HEK293T (cell line): Measurements from ENCODE around the gene MYOF.

ENCODE experiments used
- CTCF ChIA-PET: fragments of 350-600 bp; formaldehyde crosslinking; extraction: SDS; loops from one replicate; lab custom pipeline; 2021; ENCODE audit warnings: antibody characterized with exemption, inconsistent platforms; lab: Yijun Ruan, JAX
- POLR2A ChIA-PET: fragments of 350-600 bp; formaldehyde crosslinking; extraction: SDS; loops from one replicate; lab custom pipeline; 2020; ENCODE audit warnings: antibody characterized with exemption, inconsistent platforms; lab: Yijun Ruan, JAX
- DNase-seq: peaks from one replicate; pipeline ENCODE4 v3.0.0; 2012; ENCODE audit warnings: mixed read lengths; ENCODE audit errors: extremely low spot score
- ARNT ChIP-seq: fragments of 450-650 bp; IDR thresholded peaks from 2 replicates; pipeline ENCODE4 v1.6.1; 2017; ENCODE audit warnings: mild to moderate bottlenecking
- BHLHE40 ChIP-seq: fragments of 450-650 bp; IDR thresholded peaks from 2 replicates; pipeline ENCODE4 v1.6.1; 2016; ENCODE audit warnings: mild to moderate bottlenecking, moderate library complexity, borderline replicate concordance
- CTBP1 ChIP-seq: fragments of 450-650 bp; IDR thresholded peaks from 2 replicates; pipeline ENCODE4 v1.6.1; 2016; ENCODE audit warnings: borderline replicate concordance
- ELF4 ChIP-seq: fragments of 450-650 bp; IDR thresholded peaks from 2 replicates; pipeline ENCODE4 v1.6.1; 2017; ENCODE audit warnings: antibody characterized with exemption
- FOXA1 ChIP-seq: fragments of 450-650 bp; IDR thresholded peaks from 2 replicates; pipeline ENCODE4 v1.6.1; 2016; ENCODE audit warnings: mild to moderate bottlenecking
- FOXK2 ChIP-seq: fragments of 450-650 bp; IDR thresholded peaks from 2 replicates; pipeline ENCODE4 v1.6.1; 2016; ENCODE audit warnings: mild to moderate bottlenecking
- FOXM1 ChIP-seq: fragments of 450-650 bp; IDR thresholded peaks from 2 replicates; pipeline ENCODE4 v1.6.1; 2017; ENCODE audit warnings: mild to moderate bottlenecking, borderline replicate concordance
- HDGF ChIP-seq: fragments of 450-650 bp; IDR thresholded peaks from 2 replicates; pipeline ENCODE4 v1.6.1; 2017; ENCODE audit warnings: antibody characterized with exemption, borderline replicate concordance
- L3MBTL2 ChIP-seq: fragments of 450-650 bp; conservative IDR thresholded peaks from 2 replicates; pipeline ENCODE4 v1.6.1; 2016; ENCODE audit warnings: mild to moderate bottlenecking
- LEF1 ChIP-seq: fragments of 450-650 bp; IDR thresholded peaks from 2 replicates; pipeline ENCODE4 v1.6.1; 2017; ENCODE audit warnings: mild to moderate bottlenecking, borderline replicate concordance
- NFRKB ChIP-seq: fragments of 450-650 bp; IDR thresholded peaks from 2 replicates; pipeline ENCODE4 v1.6.1; 2016; ENCODE audit warnings: mild to moderate bottlenecking, moderate library complexity
- PKNOX1 ChIP-seq: fragments of 450-650 bp; IDR thresholded peaks from 2 replicates; pipeline ENCODE4 v1.6.1; 2016
- SP1 ChIP-seq: fragments of 450-650 bp; IDR thresholded peaks from 2 replicates; pipeline ENCODE4 v1.6.1; 2017
- SUZ12 ChIP-seq: fragments of 450-650 bp; IDR thresholded peaks from 2 replicates; pipeline ENCODE4 v1.6.1; 2016; ENCODE audit warnings: mild to moderate bottlenecking
- TARDBP ChIP-seq: fragments of 450-650 bp; IDR thresholded peaks from 2 replicates; pipeline ENCODE4 v1.6.1; 2016
- ZNF384 ChIP-seq: fragments of 450-650 bp; IDR thresholded peaks from 2 replicates; pipeline ENCODE4 v1.6.1; 2016

The MYOF gene

GRCh38 chr10:93397020-93397419 is 85.1 kb downstream of the MYOF start:
- TF ChIP-seq PKNOX1 (no peak), FOXK2 (no peak), SUZ12 (no peak), ELF4 (no peak), FOXM1 (no peak), TARDBP (no peak), BHLHE40 (no peak), CTBP1 (no peak), LEF1 (no peak), L3MBTL2 (no peak), ARNT (no peak), SP1 (no peak), HDGF (no peak), NFRKB (no peak), FOXA1 (no peak), ZNF384 (no peak)
- DNase-seq, result no peak
- POLR2A ChIA-PET, result no interaction called here
- CTCF ChIA-PET, result interaction anchor here (1.1 kb wide), 1 partner anchor 21 kb away, joined by 4 read pairs; no protein-coding TSS in a partner anchor

DNA sequence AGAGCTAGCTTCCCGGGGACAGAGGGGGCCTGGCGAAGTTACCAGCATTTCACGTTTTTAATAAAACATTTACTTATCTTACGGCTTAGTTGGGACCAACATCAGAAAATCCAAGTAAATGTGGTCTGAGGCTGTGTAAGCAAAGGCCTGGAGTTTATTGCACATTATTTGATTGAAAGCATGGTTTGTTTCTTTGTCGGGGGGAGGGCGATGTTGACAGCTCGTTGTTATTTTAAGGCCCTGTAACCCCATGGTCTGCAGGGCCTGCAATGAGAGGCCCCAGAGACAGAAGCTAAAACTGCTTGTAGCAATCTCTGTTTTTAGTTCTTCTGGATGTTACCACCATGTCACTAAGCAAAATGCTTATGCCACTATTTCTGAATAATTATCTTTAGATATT is 88.9 kb downstream of the MYOF start:
- TF ChIP-seq FOXM1 (no peak), LEF1 (no peak), HDGF (no peak), ARNT (no peak), ELF4 (no peak), SUZ12 (no peak), TARDBP (no peak), L3MBTL2 (no peak), BHLHE40 (no peak), SP1 (no peak), FOXK2 (no peak), FOXA1 (no peak), ZNF384 (no peak), CTBP1 (no peak), NFRKB (no peak), PKNOX1 (no peak)
- ChIA-PET POLR2A (interaction anchor here (1.0 kb wide), 1 partner anchor 16 kb away, joined by 3 read pairs; no protein-coding TSS in a partner anchor), CTCF (interaction anchor here (5.1 kb wide), 1 partner anchor 16 kb away, joined by 23 read pairs; no protein-coding TSS in a partner anchor)
- DNase-seq, result no peak

DNA sequence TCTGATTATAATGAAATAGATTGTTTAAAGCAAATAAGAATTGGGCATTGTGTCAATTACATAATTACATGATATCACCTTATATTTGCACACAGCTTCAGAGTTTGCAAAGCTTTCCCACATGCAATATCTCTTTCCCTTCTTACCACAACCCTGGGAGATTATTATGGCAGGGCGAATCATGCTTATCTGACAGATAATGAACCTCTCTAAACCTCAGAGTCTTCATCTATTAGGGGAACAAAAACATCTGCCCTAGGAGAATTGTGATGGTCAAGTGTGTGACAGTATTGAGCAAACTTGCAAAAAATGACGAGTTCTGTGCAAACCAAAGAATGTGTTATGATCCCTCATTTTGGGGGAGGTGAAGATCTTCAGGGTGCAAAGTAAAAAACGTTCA is 90.0 kb downstream of the MYOF start:
- ChIA-PET POLR2A (interaction anchor here (0.6 to 0.9 kb wide), 2 partner anchors 68 to 90 kb away, joined by 3 to 4 read pairs; partner anchors contain the start of gene MYOF), CTCF (interaction anchor here (0.7 to 5.1 kb wide), 2 partner anchors 15 to 89 kb away, joined by 3 to 23 read pairs; no protein-coding TSS in a partner anchor)
- TF ChIP-seq ELF4, result no peak
- TF ChIP-seq FOXA1, result no peak
- no peak for TF ChIP-seq SUZ12
- no peak for TF ChIP-seq ARNT
- no peak for TF ChIP-seq FOXK2
- TF ChIP-seq PKNOX1, result no peak
- no peak for TF ChIP-seq TARDBP
- TF ChIP-seq ZNF384, result no peak
- TF ChIP-seq NFRKB, result no peak
- no peak for TF ChIP-seq CTBP1
- TF ChIP-seq SP1, result no peak
- no peak for TF ChIP-seq HDGF
- TF ChIP-seq BHLHE40, result no peak
- TF ChIP-seq LEF1, result no peak
- TF ChIP-seq FOXM1, result no peak
- TF ChIP-seq L3MBTL2, result no peak
- no peak for DNase-seq

GRCh38 chr10:93390306-93391090 is 91.6 kb downstream of the MYOF start:
- CTCF ChIA-PET, result interaction anchor here (0.7 to 5.1 kb wide), 2 partner anchors 14 to 92 kb away, joined by 3 to 23 read pairs; partner anchors contain the start of gene MYOF
- DNase-seq, result no peak
- no peak for TF ChIP-seq FOXK2
- TF ChIP-seq ELF4, result no peak
- POLR2A ChIA-PET, result no interaction called here

DNA sequence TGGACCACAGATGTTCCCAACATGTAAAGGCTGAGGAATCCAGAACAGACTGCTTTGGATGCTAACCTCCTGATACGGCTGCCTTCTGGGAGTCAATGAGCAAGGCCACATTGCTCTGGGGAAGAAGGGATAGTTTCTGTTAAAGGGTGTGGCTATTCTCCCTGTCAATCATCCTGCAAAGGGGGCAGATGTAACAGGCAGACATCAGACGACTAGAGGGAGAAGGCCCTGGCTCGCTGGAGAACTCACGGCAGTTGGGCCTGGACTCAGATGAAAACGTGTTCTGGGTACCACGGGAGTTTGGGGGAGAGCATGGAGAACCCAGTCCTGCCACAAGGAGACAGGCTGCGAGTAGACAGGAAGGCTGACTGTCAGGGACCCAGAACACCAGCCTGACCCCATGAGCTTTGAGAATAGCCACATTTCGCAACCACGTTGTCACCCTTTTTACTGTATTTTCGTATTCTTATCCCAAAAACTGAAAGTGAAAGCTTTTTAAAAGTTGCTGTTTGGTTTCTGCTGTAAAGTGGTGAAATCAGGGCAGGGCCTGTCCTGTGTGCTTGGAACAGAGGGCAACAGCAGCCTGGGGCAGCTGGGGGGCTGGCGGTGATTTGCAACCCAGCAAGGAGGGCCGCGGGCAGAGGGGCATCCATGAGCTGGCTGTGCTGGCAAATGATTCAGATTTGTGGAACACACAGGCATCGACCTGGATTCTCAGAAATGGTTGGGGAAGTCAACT is 95.3 kb downstream of the MYOF start:
- POLR2A ChIA-PET, result no interaction called here
- no peak for TF ChIP-seq ZNF384
- peak; percentile 78 for TF ChIP-seq PKNOX1
- no peak for TF ChIP-seq SP1
- TF ChIP-seq ELF4, result no peak
- CTCF ChIA-PET, result interaction anchor here (0.6 to 0.7 kb wide), 2 partner anchors 452 to 815 kb away, joined by 3 read pairs; no protein-coding TSS in a partner anchor
- DNase-seq, result no peak
